COLO668 (cell line): Measurements from ENCODE around the gene SLC35A2.
"Not testable (repeated sequence)": the region's sequence is repeated elsewhere in the genome, so short reads cannot be mapped to it uniquely, and the experiment has no call there.

Experiments
- DNase-seq: peaks from one replicate; lab custom pipeline; 2025; ENCODE audit not compliant: unreplicated experiment; lab: John Stamatoyannopoulos, UW

The SLC35A2 gene

GRCh38 chrX:48854121-48854804 lies 57.2 kb downstream of the SLC35A2 start:
- not testable (repeated sequence) for DNase-seq

- DNase-seq, result not testable (repeated sequence)
Measured at GRCh38 chrX:48853494-48853893, 58.0 kb downstream of the SLC35A2 start.
